Natural killer cell (primary cell): ENCODE data around the gene NDUFAF3. TPM values are rescaled to one million over a fixed set of nuclear protein-coding genes. Genes with fewer than 3 reads are reported as not detected.

ENCODE experiments used
- ATAC-seq, 3 donors: fragments of 150-1000 bp in 2 of 3; fragments of 200-7000 bp in 1 of 3; cut with Tn5 transposase; 1 replicate in 1 of 3; 2 replicates in 2 of 3; pipeline ENCODE4 v1.10.0; 2021; ENCODE audit warnings: mild to moderate bottlenecking in 2 of 3, moderate library complexity in 2 of 3
- DNase-seq, 2 donors: peaks; one replicate each; pipeline versions ENCODE4 v3.0.0 to v3.0.0-alpha.2; 2013 to 2021; ENCODE audit warnings: mixed read lengths in 1 of 2
- H3K27ac ChIP-seq: one replicate; pipeline ENCODE4 v1.5.1; 2013; ENCODE audit warnings: mild to moderate bottlenecking, low read length
- H3K27me3 ChIP-seq: one replicate; pipeline ENCODE4 v1.6.1; 2013; ENCODE audit warnings: low read length; ENCODE audit not compliant: control insufficient read depth, insufficient read depth
- H3K36me3 ChIP-seq: one replicate; pipeline ENCODE4 v1.6.1; 2013; ENCODE audit warnings: low read length; ENCODE audit not compliant: control insufficient read depth, insufficient read depth
- H3K4me1 ChIP-seq: one replicate; pipeline ENCODE4 v1.6.1; 2013; ENCODE audit warnings: low read length; ENCODE audit not compliant: control insufficient read depth, insufficient read depth
- H3K4me3 ChIP-seq: one replicate; pipeline ENCODE4 v1.5.1; 2013; ENCODE audit warnings: low read length
- H3K9me3 ChIP-seq: one replicate; pipeline ENCODE4 v1.6.1; 2013; ENCODE audit warnings: low read length; ENCODE audit not compliant: control insufficient read depth, insufficient read depth
- H3K27ac Mint-ChIP-seq, 2 donors: one replicate each; pipeline ENCODE4 v1.8.0; 2022; ENCODE audit warnings: mild to moderate bottlenecking in 2 of 2, mixed read lengths in 2 of 2, moderate library complexity in 1 of 2
- H3K27me3 Mint-ChIP-seq, 2 donors: one replicate each; pipeline ENCODE4 v1.8.0; 2022; ENCODE audit warnings: low read depth in 2 of 2, mixed read lengths in 2 of 2
- H3K36me3 Mint-ChIP-seq: one replicate; pipeline ENCODE4 v1.8.0; 2022; ENCODE audit warnings: mixed read lengths
- H3K4me1 Mint-ChIP-seq, 2 donors: one replicate each; pipeline ENCODE4 v1.8.0; 2022; ENCODE audit warnings: mixed read lengths in 2 of 2
- H3K4me3 Mint-ChIP-seq: one replicate; pipeline ENCODE4 v1.8.0; 2022; ENCODE audit warnings: mild to moderate bottlenecking, moderate library complexity, mixed read lengths
- H3K9me3 Mint-ChIP-seq, 2 donors: one replicate each; pipeline ENCODE4 v1.8.0; 2022; ENCODE audit warnings: mixed read lengths in 2 of 2
- WGBS: methylation state at CpG from one replicate; pipeline ENCODE4 v1.1.7; 2013; ENCODE audit warnings: missing lambda C conversion rate; ENCODE audit not compliant: insufficient coverage; 5-methylcytosine and 5-hydroxymethylcytosine counted together
- intact Hi-C: fragments of 100-400 bp; cut with micrococcal nuclease; formaldehyde crosslinking; loops from one replicate; pipeline ENCODE4 v1.14.2; 2022
- total RNA-seq, 4 donors: library from RNA; stranded (reverse); fragments of 120-200 nt in 1 of 4; gene quantifications; one replicate each; pipeline versions ENCODE4 v1.2.3 to v1.2.4, GENCODE V29; 2013 to 2022
- TF ChIP-seq, protein P1 (sequence below): fragments of 200-600 bp; IDR thresholded peaks from one replicate; pipeline ENCODE4 v1.8.0; 2022; ENCODE audit warnings: antibody characterized with exemption

NDUFAF3 gene
- total RNA-seq, 3 donors from 2014 or later (not counting 1 experiment from before 2014, with no cell fraction given) = 51.0 to 72.9 (median 66.1) TPM

DNA sequence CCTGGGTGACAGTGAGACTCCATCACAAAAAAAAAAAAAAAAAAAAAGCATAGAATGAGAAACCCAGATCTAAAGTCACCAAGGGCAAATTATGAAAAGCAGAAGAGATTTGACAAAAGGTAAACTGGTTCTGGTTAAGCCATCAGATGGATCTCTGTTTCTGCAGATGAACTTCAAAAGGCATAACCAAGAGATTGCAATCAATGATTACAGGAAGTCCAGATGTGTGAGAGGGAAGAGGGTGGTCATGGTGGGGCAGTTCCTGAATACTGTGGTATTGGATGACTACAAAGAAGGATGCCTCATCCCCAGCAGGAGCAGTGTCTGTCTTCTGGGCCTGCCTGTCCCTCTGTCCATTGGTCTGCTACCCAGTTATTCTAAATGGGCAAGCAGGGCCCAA is 28.1 kb upstream of the NDUFAF3 start:
- H3K27ac ChIP-seq = no peak overlapping the region
- no peaks in the 10 kb centered on the region for H3K36me3 ChIP-seq
- H3K4me1 ChIP-seq = peaks cover 22% of the 10 kb centered on the region
- TF ChIP-seq, protein P1, sequence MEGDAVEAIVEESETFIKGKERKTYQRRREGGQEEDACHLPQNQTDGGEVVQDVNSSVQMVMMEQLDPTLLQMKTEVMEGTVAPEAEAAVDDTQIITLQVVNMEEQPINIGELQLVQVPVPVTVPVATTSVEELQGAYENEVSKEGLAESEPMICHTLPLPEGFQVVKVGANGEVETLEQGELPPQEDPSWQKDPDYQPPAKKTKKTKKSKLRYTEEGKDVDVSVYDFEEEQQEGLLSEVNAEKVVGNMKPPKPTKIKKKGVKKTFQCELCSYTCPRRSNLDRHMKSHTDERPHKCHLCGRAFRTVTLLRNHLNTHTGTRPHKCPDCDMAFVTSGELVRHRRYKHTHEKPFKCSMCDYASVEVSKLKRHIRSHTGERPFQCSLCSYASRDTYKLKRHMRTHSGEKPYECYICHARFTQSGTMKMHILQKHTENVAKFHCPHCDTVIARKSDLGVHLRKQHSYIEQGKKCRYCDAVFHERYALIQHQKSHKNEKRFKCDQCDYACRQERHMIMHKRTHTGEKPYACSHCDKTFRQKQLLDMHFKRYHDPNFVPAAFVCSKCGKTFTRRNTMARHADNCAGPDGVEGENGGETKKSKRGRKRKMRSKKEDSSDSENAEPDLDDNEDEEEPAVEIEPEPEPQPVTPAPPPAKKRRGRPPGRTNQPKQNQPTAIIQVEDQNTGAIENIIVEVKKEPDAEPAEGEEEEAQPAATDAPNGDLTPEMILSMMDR = no peak
- H3K27me3 Mint-ChIP-seq = no peaks in the 10 kb centered on the region
- peaks cover 27 to 40% of the 10 kb centered on the region in 2 donors for H3K4me1 Mint-ChIP-seq
- no peak overlapping the region for H3K27ac Mint-ChIP-seq
- no peak overlapping the region for H3K4me3 Mint-ChIP-seq
- no peak for ATAC-seq
- no peak for DNase-seq
- H3K36me3 Mint-ChIP-seq = no peaks in the 10 kb centered on the region
- no peaks in the 10 kb centered on the region for H3K27me3 ChIP-seq
- H3K4me3 ChIP-seq = no peak overlapping the region
- H3K9me3 ChIP-seq = no peaks in the 10 kb centered on the region
- intact Hi-C loops = no loop called here
- no peaks in the 10 kb centered on the region for H3K9me3 Mint-ChIP-seq

DNA sequence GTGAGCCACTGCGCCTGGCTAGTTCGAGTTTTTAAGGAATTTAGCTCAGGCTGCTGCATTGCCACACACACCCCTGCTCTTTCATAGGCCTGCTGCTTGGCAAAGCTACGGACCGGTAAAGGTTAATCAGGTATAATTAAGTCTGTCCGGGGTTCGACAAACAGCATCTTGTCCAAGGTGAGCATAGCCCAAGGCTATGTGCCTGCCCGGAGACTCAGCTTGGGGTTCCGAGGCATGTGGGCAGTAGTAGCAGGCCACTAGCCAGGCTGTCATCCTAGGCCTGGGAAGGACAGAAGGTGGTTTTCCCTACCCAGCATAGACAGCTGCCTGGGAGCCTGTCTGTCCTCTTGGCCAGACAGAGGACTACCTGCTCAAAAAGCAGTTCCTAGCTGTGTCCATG is 25.3 kb upstream of the NDUFAF3 start:
- no peaks in the 10 kb centered on the region for H3K36me3 Mint-ChIP-seq
- WGBS = over 99% methylated on average over 8 of the region's 8 CpGs
- intact Hi-C loops = no loop called here
- no peaks in the 10 kb centered on the region for H3K9me3 Mint-ChIP-seq
- H3K4me3 Mint-ChIP-seq = no peak overlapping the region
- no peak overlapping the region for H3K27ac ChIP-seq
- H3K4me3 ChIP-seq = no peak overlapping the region
- ATAC-seq = no peak
- no peaks in the 10 kb centered on the region for H3K27me3 Mint-ChIP-seq
- TF ChIP-seq, protein P1 = no peak
- H3K36me3 ChIP-seq = no peaks in the 10 kb centered on the region
- peaks cover 2% of the 10 kb centered on the region for H3K4me1 ChIP-seq
- H3K4me1 Mint-ChIP-seq = peaks cover 14 to 18% of the 10 kb centered on the region in 2 donors
- no peaks in the 10 kb centered on the region for H3K9me3 ChIP-seq
- no peaks in the 10 kb centered on the region for H3K27me3 ChIP-seq
- no peak for DNase-seq
- H3K27ac Mint-ChIP-seq = no peak overlapping the region

DNA sequence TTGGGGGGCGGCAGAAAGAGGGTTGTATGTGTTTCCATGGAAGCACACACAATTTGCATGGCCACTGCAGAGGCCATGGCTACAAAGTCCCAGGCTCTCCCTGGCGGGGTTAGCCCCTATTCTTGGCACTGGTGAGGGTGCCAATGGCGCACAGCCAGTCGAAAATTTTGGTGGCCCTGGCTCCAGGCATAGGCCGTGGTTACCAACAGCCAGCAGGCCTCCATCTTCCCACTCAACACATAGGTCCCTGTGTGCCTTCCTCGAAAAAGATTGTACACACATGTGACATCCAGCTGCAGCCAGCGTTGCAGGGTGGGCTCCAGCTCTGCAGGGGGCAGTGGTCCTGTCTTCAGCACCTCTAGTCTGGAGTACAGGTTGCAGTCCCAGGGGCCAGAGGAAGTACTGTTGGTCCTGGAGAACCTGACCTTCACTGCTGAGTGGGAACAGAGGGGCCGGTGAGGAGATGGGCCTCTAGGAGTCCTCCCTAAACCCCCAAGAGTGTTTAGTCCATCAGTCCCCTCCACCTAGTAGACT is 24.8 kb upstream of the NDUFAF3 start:
- Histone ChIP-seq H3K9me3 (no peaks in the 10 kb centered on the region), H3K4me1 (no peaks in the 10 kb centered on the region), H3K36me3 (no peaks in the 10 kb centered on the region), H3K4me3 (no peak overlapping the region), H3K27ac (no peak overlapping the region), H3K27me3 (no peaks in the 10 kb centered on the region)
- no peaks in the 10 kb centered on the region for H3K27me3 Mint-ChIP-seq
- H3K27ac Mint-ChIP-seq = no peak overlapping the region
- H3K4me1 Mint-ChIP-seq = peaks cover 8 to 14% of the 10 kb centered on the region in 2 donors
- intact Hi-C loops = no loop called here
- ATAC-seq (no peak), DNase-seq (no peak)
- H3K4me3 Mint-ChIP-seq = no peak overlapping the region
- no peaks in the 10 kb centered on the region for H3K9me3 Mint-ChIP-seq
- 92% methylated on average over 8 of the region's 8 CpGs for WGBS
- TF ChIP-seq, protein P1 = no peak
- no peaks in the 10 kb centered on the region for H3K36me3 Mint-ChIP-seq
